Embryonic facial prominence (tissue), 1 donor: Measurements from ENCODE around the gene HMCN2.

Experiments used
- DNase-seq: peaks from one replicate; pipeline ENCODE4 v3.0.0-alpha.2; 2016; ENCODE audit errors: extremely low spot score

HMCN2 gene

DNA sequence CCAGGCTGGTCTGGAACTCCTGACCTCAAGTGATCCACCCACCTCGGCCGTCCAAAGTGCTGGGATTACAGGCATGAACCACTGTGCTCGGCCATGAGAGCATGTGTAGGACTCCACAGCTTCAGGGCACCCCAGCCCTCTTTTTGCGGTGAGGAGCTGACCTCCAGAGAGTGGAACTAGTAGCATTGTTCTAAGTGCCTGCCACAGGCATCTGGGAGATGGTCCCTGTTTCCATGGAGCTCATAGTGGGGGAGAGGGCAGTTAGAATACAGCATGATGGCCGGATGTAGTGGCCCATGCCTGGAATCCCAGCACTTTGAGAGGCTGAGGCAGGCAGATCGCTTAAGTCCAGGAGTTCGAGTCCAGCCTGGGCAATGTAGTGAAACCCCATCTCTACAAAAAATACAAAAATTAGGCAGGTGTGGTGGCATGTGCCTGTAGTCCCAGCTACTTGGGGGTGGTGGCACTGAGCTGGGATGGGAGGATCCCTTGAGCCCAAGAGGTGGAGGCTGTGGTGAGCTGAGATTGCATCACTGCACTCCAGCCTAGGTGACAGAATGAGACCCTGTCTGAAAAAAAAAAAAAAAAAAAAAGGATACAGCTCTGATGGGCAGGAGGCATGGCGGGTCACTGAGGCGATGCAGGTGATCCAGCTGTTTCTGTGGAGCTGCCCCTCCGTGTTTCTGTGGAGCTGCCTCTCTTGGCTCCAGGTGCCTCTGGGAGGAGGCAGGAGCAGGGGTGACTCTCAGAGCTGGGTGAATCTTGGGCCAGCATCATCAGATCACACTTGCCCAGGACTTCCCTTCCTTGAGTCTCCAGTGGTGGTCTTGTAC is 183.4 kb downstream of the HMCN2 start:
- DNase-seq: no peak

GRCh38 chr9:130450344-130451003 is 184.9 kb downstream of the HMCN2 start:
- DNase-seq: no peak

DNA sequence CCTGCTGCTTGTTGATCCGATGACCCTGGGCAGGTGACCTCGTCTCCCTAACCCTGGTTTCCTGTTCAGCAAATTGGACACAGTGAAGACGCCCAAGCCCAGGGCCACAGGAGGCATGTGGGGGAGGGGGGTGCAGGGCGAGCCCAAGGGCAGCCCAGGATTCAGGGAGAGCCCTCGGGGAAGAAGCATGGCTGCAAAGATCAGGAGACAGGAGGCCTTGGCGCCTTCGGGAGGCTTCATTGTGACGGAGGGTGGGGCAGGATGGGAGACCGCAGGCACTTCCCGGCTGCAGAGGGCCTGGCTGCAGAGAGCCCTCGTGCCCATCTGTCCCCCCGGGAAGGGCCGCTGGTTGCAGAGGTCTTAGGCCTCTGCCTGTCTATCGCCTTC is 185.4 kb downstream of the HMCN2 start:
- no peak for DNase-seq

- DNase-seq: peak; percentile 79
These were observed 186.2 kb downstream of the HMCN2 start for GRCh38 chr9:130451509-130452388.

DNA sequence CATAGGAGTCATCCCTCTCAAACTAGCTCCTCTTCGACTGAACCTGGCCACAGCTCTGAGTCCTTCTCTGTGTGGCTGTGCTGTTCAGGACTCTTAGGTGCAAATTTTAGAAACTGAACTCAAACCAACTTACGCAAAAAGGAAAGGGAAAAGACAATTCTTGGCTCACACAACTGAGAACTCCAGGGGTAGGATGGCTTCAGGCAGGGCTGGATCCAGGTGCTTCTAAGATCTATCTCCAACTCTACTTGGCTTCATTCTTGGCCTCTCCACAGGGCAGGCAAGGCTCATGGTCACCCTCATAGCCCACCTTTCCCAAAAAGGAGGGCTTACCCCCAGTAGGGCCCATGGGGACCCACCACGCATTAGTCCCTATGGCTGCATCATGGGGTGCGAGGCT is 187.3 kb downstream of the HMCN2 start:
- no peak for DNase-seq

GRCh38 chr9:130453487-130453886 is 187.9 kb downstream of the HMCN2 start:
- no peak for DNase-seq

DNA sequence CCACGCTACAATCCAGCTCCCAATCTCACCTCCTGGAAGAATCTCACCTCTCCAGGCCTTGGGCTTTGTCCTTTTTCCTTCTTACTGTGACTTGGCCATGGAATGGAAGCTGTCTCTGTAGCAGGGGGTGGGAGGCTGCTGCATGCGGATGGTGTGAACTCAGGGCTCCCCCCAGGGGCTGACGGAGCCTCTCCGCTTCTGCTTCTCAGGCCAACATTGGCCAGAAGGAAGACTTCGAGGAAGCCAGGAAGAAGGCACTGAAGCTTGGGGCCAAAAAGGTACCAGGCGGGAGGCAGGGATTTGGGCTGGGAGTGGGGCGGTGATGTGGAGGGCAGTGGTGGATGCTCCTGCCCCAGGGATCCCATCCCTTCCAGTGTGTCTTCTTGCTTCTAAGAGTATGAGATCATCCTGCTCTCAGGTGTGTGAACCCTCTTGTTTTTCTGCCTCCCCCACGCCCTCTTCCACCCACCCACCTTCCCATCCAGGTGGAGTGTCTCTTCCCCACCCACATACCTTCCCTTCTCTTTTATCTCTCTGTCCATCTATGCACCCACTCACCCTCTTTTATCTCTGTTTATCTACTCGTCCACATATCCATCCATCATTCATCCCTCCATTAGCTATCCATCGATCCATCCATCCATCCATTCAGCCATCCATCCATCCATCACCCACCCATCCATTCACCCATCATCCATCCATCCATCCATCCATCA is 188.7 kb downstream of the HMCN2 start:
- no peak for DNase-seq

DNA sequence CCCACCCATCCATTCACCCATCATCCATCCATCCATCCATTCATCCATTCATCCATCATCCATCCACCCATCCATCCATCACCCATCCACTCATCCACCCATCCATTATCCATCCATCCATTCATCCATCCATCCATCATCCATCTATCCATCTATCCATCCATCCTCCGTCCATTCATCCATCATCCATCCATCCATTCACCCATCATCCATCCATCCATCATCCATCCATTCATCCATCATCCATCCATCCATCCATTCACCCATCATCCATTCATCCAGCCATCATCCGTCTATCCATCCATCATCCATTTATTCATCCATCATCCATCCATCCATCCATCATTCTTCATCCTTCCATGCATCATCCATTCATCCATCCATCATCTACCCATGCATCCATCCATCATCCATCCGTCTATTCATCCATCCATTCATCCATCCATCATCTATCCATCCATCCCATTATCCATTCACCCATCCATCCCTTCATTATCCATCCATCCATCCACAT is 189.3 kb downstream of the HMCN2 start:
- DNase-seq: no peak

DNA sequence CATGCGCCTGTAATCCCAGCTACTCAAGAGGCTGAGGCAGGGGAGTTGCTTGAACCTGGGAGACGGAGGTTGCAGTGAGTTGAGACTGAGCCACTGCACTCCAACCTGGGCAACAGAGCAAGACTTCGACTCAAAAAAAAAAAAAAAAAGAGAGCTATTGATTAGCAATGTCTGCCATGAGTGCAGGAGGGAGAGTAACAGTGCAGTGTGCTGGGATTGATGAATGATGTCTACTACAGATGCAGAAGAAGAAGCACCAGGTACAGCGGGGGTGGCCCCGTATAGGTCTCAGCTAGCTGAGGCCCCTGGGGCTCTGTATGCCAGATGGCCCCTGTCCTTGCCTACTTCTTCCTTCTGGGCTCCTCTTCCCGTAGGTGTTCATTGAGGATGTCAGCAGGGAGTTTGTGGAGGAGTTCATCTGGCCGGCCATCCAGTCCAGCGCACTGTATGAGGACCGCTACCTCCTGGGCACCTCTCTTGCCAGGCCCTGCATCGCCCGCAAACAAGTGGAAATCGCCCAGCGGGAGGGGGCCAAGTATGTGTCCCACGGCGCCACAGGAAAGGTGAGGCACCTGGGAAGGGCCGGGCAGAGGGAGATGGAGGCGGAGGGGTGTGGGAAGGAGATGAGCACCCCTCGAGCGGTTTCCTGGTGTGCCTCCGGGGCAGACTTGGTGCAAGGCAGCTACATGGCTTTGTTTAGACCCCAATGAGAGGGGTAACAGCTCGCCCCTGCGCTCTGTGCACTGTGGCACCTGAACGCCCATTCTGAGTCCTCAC is 192.7 kb downstream of the HMCN2 start:
- no peak for DNase-seq

DNA sequence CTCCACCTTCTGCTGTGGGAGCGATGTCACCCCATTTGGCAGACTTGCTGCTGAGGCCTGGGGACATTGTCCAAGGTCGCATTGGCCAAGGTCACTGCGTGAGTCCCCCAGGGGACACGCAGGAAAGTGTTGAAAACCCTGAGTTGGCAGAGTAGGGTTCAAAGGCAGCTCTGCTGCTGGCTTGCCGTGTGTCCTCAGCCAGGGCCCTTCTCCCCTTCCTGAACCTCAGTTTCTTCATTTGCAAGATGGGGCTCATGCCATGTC is 193.2 kb downstream of the HMCN2 start:
- no peak for DNase-seq

DNA sequence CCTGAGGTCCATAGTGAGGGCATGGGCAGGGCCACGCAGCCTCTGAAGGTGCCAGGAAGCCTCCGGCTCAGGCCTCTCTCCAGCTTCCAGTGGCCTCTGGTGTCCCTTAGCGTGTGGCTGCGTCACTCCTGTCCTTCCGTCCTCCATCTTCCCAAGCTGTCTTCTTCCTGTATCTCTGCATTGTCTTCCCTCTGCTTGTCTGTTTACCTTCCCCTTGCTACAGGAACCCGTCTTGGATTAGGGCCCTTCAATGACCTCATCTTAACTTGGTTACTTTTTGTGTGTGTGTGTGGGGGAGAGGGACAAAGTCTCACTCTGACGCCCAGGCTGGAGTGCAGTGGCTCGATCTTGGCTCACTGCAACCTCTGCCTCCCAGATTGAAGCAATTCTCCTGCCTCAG is 193.6 kb downstream of the HMCN2 start:
- DNase-seq: no peak

GRCh38 chr9:130459941-130460669 is 194.5 kb downstream of the HMCN2 start:
- no peak for DNase-seq

DNA sequence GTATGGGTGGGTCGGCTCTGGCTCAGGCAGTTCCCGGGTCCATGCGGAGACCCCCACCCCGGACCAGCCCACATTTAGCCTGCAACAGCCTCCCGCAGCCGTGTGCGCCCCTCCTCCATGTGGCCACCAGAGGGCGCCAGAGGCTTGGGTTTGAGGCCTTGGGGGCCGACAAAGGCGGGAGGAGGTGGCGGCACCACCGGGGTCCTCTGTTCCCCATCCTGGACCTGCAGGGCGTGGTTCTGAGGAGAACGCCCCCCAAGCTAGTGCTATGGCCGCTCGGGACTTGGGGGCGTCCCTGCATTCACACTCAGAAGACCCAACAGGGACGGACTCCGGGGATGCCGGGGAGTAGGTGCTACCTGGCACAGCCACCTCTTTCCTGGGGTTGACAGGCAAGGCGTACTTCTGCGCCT is 195.7 kb downstream of the HMCN2 start:
- DNase-seq: no peak

GRCh38 chr9:130461731-130462130 is 196.2 kb downstream of the HMCN2 start:
- no peak for DNase-seq

GRCh38 chr9:130462685-130463540 is 197.4 kb downstream of the HMCN2 start:
- no peak for DNase-seq

DNA sequence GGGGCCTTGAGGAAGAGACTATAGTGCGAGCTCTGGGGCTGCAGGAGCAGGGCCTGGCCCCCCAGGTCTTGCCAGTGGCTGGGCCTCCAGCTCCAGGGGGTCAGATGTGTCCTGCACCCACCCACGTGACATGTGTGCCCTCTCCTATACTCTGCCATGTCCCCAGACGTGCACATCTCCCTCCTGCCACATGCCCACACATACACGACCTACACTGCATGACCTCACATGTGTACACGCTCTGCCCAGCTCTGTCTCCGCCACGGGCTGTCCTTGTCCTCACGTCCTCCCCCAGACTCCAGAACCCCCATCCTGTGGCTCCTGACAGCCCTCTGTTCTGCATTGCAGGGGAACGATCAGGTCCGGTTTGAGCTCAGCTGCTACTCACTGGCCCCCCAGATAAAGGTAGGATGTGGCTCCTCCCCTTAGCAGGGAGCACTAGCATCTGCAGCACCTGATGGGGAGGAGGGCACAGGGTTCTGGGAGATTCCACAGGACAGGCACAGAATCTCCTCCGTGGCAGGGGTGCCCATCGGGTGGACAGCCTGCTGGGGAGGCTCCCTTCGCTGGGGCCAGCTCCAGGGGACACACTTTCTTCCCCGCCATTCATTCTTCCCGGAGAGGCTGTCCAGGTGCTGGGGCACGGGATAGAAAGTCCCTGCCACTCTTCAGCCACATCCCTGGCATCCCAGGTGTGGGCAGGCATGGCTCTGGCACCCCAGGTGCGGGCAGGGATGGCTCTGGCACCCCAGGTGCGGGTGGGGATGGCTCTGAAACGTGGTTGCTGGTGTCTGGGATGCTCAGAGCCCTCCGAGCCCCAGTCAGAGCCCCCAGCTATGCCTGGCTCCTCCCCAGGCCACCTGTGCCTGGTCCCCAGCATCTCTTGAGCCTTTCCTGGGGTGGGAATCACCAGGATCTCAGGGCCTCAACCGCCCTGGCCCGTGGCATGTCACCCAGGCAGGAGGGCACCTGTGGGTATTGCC is 198.5 kb downstream of the HMCN2 start:
- DNase-seq: no peak

GRCh38 chr9:130465383-130466096 is 200.0 kb downstream of the HMCN2 start:
- no peak for DNase-seq
